Gastroesophageal sphincter (tissue), 3 donors: ENCODE results near the gene GRAMD1A.

Experiments
- EP300 ChIP-seq: sonication (generic); formaldehyde crosslinking; IDR thresholded peaks from one replicate; pipeline ENCODE4 v1.6.1; 2017; ENCODE audit warnings: antibody characterized with exemption, mild to moderate bottlenecking
- POLR2A ChIP-seq, 2 donors: fragments of 450-650 bp; IDR thresholded peaks; one replicate each; pipeline ENCODE4 v1.6.1; 2017; ENCODE audit warnings: antibody characterized with exemption in 2 of 2, mild to moderate bottlenecking in 2 of 2, moderate library complexity in 1 of 2
- TF ChIP-seq, protein P1 (sequence below), 4 experiments: fragments of 200-600 bp in 2 of 4; fragments of 450-650 bp in 2 of 4; sonication (generic) in 1 of 4; IDR thresholded peaks; one replicate each; pipeline ENCODE4 v1.5.1; 2017 to 2019; ENCODE audit warnings: antibody characterized with exemption in 4 of 4, mild to moderate bottlenecking in 2 of 4, moderate library complexity in 2 of 4

DNA sequence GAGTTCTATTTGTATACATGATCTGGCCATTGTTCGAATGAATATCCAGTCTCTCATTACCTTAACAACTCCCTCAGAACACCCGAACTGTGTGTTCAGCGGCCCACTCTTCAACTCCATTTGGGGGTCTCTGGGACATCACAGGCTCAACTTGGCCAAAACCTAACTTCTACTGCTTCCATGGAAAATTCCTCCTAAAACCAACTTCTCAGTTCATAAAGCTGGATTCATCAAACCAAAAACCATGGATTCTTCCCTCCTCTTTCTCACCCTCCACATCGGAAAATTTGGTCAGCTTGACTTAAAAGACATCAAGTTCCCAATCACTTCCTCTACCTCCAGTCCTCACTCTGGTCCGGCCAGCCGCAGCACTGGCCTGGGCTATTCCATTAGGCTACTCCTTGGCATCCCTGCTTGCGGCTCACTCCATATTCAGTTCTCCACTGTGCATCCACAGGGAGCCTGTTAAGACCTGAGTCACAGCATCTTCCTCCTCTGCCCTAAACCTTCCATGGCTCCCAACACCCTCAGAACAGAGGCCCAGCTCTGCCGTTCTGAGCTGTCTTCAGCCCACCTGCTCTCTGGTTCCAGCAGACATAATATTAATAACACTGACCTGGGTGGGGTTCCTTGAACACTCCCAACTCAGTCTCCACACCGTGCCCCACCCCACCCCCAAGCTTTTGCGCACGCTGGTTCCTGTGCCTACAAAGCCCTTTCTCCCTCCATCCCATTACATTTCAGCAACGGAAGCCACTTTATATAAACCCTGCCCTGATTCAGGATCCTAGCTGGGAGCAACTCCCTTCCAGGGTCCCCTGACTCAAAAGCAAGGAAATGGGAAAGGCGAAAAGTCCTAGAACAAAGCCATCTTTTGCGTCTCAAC lies 37.2 kb upstream of the GRAMD1A start:
- TF ChIP-seq, protein P1, sequence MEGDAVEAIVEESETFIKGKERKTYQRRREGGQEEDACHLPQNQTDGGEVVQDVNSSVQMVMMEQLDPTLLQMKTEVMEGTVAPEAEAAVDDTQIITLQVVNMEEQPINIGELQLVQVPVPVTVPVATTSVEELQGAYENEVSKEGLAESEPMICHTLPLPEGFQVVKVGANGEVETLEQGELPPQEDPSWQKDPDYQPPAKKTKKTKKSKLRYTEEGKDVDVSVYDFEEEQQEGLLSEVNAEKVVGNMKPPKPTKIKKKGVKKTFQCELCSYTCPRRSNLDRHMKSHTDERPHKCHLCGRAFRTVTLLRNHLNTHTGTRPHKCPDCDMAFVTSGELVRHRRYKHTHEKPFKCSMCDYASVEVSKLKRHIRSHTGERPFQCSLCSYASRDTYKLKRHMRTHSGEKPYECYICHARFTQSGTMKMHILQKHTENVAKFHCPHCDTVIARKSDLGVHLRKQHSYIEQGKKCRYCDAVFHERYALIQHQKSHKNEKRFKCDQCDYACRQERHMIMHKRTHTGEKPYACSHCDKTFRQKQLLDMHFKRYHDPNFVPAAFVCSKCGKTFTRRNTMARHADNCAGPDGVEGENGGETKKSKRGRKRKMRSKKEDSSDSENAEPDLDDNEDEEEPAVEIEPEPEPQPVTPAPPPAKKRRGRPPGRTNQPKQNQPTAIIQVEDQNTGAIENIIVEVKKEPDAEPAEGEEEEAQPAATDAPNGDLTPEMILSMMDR (IDR thresholded peaks at IDR 0.05), result no peak
- no peak for TF ChIP-seq POLR2A (IDR thresholded peaks at IDR 0.05)
- TF ChIP-seq EP300, result no peak
